A673 (cell line): ENCODE results near the gene SWT1.

Experiments
- CTCF ChIP-seq: fragments of 300-800, 200-600 bp; sonication (generic); conservative IDR thresholded peaks from 2 replicates; pipeline ENCODE4 v1.5.1; 2017; ENCODE audit warnings: low read depth, mild to moderate bottlenecking, antibody characterized with exemption, low read length, moderate library complexity, mixed read lengths
- EZH2 ChIP-seq: fragments of 200-600 bp; sonication (generic); IDR thresholded peaks from 2 replicates; pipeline ENCODE4 v1.6.1; 2017; ENCODE audit warnings: borderline replicate concordance, low read depth, mild to moderate bottlenecking, mixed read lengths, antibody characterized with exemption, low read length; ENCODE audit not compliant: poor library complexity, severe bottlenecking

DNA sequence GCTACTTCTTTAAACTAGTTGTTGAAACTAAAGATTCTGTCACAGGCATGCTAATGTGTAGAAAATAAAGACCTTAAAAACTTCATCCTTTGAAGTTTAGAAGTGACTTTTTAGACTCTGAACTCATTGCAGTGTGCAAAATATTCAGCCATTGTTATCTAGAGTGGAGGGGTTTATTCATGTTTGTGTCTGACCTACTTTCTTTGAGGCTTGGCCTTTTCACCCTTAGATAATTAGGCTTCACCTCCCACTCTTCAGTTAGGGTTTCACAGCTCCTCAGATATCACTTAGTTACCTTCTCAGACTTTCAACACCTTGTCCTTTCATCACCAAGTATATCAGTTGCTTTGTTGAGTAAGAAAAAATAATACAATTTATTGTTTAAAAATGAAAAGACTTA, 84.2 kb downstream of the SWT1 start:
- TF ChIP-seq EZH2 (no peak), CTCF (no peak)
